SK-N-SH treated with all-trans-retinoic acid at 6 μM for 48 hours (cell line): ENCODE results near the gene SKA2.
"Not testable (repeated sequence)": the region's sequence is repeated elsewhere in the genome, so short reads cannot be mapped to it uniquely, and the experiment has no call there.

Source experiments
- ARNTL ChIP-seq: fragments of 450-650 bp; formaldehyde crosslinking; IDR thresholded peaks from 2 replicates; pipeline ENCODE4 v1.5.0; 2020; ENCODE audit warnings: low read depth, mild to moderate bottlenecking, moderate library complexity, borderline replicate concordance
- TCF4 ChIP-seq: fragments of 250-450 bp; sonication (Bioruptor Pico); IDR thresholded peaks from 2 replicates; pipeline ENCODE4 v1.8.0; 2021; ENCODE audit warnings: mild to moderate bottlenecking, moderate library complexity, borderline replicate concordance
- ZNF565 ChIP-seq: fragments of 450-650 bp; formaldehyde crosslinking; conservative IDR thresholded peaks from 2 replicates; pipeline ENCODE4 v1.5.0; 2020; ENCODE audit warnings: low read depth, mild to moderate bottlenecking, moderate library complexity
- ZNF70 ChIP-seq: fragments of 450-650 bp; formaldehyde crosslinking; IDR thresholded peaks from 2 replicates; pipeline ENCODE4 v1.5.0; 2020; ENCODE audit warnings: mild to moderate bottlenecking, moderate library complexity

- TF ChIP-seq ZNF70, ARNTL, ZNF565, TCF4 (CRISPR knock-in tag): not testable (repeated sequence)
Measured at GRCh38 chr17:59138339-59138738, 16.6 kb downstream of the SKA2 start.
